ENCODE results near the gene NFE2L1. TPM values are rescaled to one million over a fixed set of nuclear protein-coding genes. Genes with fewer than 3 reads are reported as not detected.

Gene NFE2L1
- total RNA-seq, 1 donor from 2014 or later = 190 TPM

DNA sequence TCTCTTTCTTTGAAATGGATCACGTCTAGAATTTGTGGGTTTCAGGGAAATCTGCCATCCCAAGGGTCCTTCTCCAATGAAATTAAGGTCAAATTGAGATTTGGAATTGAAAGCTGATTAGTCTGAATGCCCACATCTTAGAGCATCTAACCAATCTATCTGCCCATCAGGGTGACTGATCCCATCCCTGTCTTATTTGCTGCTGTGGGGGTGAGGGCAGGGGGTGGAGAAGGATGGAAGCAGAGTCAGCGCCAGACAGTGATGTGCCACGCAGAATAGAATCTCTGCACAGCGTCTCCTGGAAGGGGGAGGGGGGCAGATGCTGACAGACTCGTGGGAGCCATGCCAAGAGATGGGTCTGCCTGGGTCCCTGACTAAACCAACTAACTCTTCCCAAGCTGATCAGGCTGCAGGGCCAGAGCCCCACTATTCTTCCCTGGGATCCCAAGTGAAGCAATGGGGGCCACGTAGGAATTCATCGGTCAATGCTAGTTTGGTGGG is 45.2 kb upstream of the NFE2L1 start:
- Mint-ChIP-seq H3K4me1 (ENCODE audit: low read depth, unreplicated experiment) (peaks cover 46% of the 10 kb centered on the region), H3K9me3 (ENCODE audit: unreplicated experiment) (peaks cover 15% of the 10 kb centered on the region), H3K27ac (ENCODE audit: unreplicated experiment) (peak overlapping the region; percentile 100), H3K27me3 (ENCODE audit: unreplicated experiment) (peaks cover 12% of the 10 kb centered on the region), H3K4me3 (ENCODE audit: unreplicated experiment) (peak overlapping the region; percentile 63), H3K36me3 (ENCODE audit: unreplicated experiment) (no peaks in the 10 kb centered on the region)
- no peak for DNase-seq
- TF ChIP-seq, protein P1, sequence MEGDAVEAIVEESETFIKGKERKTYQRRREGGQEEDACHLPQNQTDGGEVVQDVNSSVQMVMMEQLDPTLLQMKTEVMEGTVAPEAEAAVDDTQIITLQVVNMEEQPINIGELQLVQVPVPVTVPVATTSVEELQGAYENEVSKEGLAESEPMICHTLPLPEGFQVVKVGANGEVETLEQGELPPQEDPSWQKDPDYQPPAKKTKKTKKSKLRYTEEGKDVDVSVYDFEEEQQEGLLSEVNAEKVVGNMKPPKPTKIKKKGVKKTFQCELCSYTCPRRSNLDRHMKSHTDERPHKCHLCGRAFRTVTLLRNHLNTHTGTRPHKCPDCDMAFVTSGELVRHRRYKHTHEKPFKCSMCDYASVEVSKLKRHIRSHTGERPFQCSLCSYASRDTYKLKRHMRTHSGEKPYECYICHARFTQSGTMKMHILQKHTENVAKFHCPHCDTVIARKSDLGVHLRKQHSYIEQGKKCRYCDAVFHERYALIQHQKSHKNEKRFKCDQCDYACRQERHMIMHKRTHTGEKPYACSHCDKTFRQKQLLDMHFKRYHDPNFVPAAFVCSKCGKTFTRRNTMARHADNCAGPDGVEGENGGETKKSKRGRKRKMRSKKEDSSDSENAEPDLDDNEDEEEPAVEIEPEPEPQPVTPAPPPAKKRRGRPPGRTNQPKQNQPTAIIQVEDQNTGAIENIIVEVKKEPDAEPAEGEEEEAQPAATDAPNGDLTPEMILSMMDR (IDR thresholded peaks at IDR 0.05; ENCODE audit: partially characterized antibody, unreplicated experiment) = no peak

- Mint-ChIP-seq H3K27ac (ENCODE audit: unreplicated experiment) (peak overlapping the region; percentile 100), H3K27me3 (ENCODE audit: unreplicated experiment) (peaks cover 12% of the 10 kb centered on the region), H3K4me3 (ENCODE audit: unreplicated experiment) (peak overlapping the region; percentile 84), H3K4me1 (ENCODE audit: low read depth, unreplicated experiment) (peaks cover 46% of the 10 kb centered on the region), H3K9me3 (ENCODE audit: unreplicated experiment) (peaks cover 15% of the 10 kb centered on the region), H3K36me3 (ENCODE audit: unreplicated experiment) (no peaks in the 10 kb centered on the region)
- TF ChIP-seq, protein P1 (IDR thresholded peaks at IDR 0.05; ENCODE audit: partially characterized antibody, unreplicated experiment) = peak; percentile 44
- DNase-seq = peak; percentile 84
These were observed 44.6 kb upstream of the NFE2L1 start for GRCh38 chr17:48003417-48004151.

GRCh38 chr17:48004983-48005382 is 43.2 kb upstream of the NFE2L1 start:
- TF ChIP-seq, protein P1 (IDR thresholded peaks at IDR 0.05; ENCODE audit: partially characterized antibody, unreplicated experiment) = no peak
- peaks cover 18% of the 10 kb centered on the region for H3K9me3 Mint-ChIP-seq (ENCODE audit: unreplicated experiment)
- no peak for DNase-seq
- H3K27ac Mint-ChIP-seq (ENCODE audit: unreplicated experiment) = peak overlapping the region; percentile 100
- H3K36me3 Mint-ChIP-seq (ENCODE audit: unreplicated experiment) = no peaks in the 10 kb centered on the region
- H3K4me1 Mint-ChIP-seq (ENCODE audit: low read depth, unreplicated experiment) = peaks cover 48% of the 10 kb centered on the region
- peak overlapping the region; percentile 84 for H3K4me3 Mint-ChIP-seq (ENCODE audit: unreplicated experiment)
- peaks cover 14% of the 10 kb centered on the region for H3K27me3 Mint-ChIP-seq (ENCODE audit: unreplicated experiment)

DNA sequence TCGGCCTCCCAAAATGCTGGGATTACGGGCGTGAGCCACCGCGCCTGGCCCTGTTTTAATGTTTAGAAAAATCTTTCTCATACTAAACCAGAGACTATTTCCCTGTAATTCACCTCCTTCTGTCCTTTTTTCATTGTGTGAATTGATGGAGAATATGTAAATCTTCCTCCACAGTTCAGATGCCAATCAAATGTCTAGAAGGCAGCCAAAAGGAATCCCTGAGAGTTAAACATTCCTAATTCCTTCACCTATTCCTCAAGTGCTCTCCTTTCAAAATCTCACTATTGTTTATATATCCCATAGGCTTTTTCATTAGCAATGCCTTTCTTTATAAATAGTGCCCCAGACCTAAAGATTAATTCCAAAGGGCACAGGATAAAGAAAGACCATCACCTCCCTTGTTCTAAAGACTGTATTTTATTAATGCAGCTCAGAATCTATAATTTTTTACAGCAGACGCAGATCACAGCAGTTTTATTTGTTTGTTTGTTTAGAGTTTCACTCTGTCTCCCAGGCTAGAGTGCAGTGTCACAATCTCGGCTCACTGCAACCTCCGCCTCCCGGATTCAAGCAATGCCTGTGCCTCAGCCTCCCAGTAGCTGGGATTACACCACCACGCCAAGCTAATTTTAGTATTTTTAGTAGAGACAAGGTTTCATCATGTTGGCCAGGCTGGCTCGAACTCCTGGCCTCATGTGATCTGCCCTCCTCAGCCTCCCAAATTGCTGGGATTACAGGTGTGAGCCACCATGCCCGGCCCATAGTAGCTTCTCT is 41.0 kb upstream of the NFE2L1 start:
- Mint-ChIP-seq H3K27me3 (ENCODE audit: unreplicated experiment) (peaks cover 21% of the 10 kb centered on the region), H3K27ac (ENCODE audit: unreplicated experiment) (peak overlapping the region; percentile 88), H3K4me3 (ENCODE audit: unreplicated experiment) (peak overlapping the region; percentile 68), H3K4me1 (ENCODE audit: low read depth, unreplicated experiment) (peaks cover 57% of the 10 kb centered on the region), H3K36me3 (ENCODE audit: unreplicated experiment) (no peaks in the 10 kb centered on the region), H3K9me3 (ENCODE audit: unreplicated experiment) (peaks cover 19% of the 10 kb centered on the region)
- no peak for DNase-seq
- TF ChIP-seq, protein P1 (IDR thresholded peaks at IDR 0.05; ENCODE audit: partially characterized antibody, unreplicated experiment) = no peak

Measured in glutamatergic neuron (in vitro differentiated cells).